ENCODE results near the gene FIZ1.

GRCh38 chr19:55544776-55545439 is 54.4 kb downstream of the FIZ1 start:
- TF ChIP-seq CREB5 (CRISPR knock-in tag; IDR thresholded peaks at IDR 0.05; ENCODE audit: low read depth): no peak
- TF ChIP-seq PATZ1 (CRISPR knock-in tag; IDR thresholded peaks at IDR 0.05; ENCODE audit: borderline replicate concordance): no peak
- TF ChIP-seq BACH2 (CRISPR knock-in tag; IDR thresholded peaks at IDR 0.05; ENCODE audit: borderline replicate concordance): no peak
- no peak for TF ChIP-seq ZFP3 (CRISPR knock-in tag; IDR thresholded peaks at IDR 0.05)
- TF ChIP-seq ZNF565 (CRISPR knock-in tag; conservative IDR thresholded peaks at IDR 0.05; ENCODE audit: low read depth): no peak
- TF ChIP-seq RARB (CRISPR knock-in tag; IDR thresholded peaks at IDR 0.05): no peak
- TF ChIP-seq SNAI2 (CRISPR knock-in tag; IDR thresholded peaks at IDR 0.05): no peak
- no peak for TF ChIP-seq ESRRG (CRISPR knock-in tag; IDR thresholded peaks at IDR 0.05)
- no peak for TF ChIP-seq ARNTL (CRISPR knock-in tag; IDR thresholded peaks at IDR 0.05; ENCODE audit: borderline replicate concordance, low read depth)
- no peak for TF ChIP-seq ZC3H10 (CRISPR knock-in tag; IDR thresholded peaks at IDR 0.05)
- TF ChIP-seq TCF4 (CRISPR knock-in tag; IDR thresholded peaks at IDR 0.05; ENCODE audit: borderline replicate concordance): no peak

All from SK-N-SH treated with all-trans-retinoic acid at 6 μM for 48 hours (cell line).